Ascending aorta (tissue), 2 donors: ENCODE data around the gene ARMC7. TPM values are rescaled to one million over a fixed set of nuclear protein-coding genes. Genes with fewer than 3 reads are reported as not detected.

Experiments used
- DNase-seq, 2 donors: peaks; one replicate each; pipeline ENCODE4 v3.0.0-alpha.2; 2019; ENCODE audit warnings: low spot score in 2 of 2
- H3K27ac ChIP-seq, 2 donors: fragments of 200-600 bp; sonication (generic); one replicate each; pipeline ENCODE4 v1.5.1; 2016 to 2017; ENCODE audit warnings: mild to moderate bottlenecking in 1 of 2
- H3K27me3 ChIP-seq: fragments of 200-600 bp; sonication (generic); one replicate; pipeline ENCODE4 v1.5.1; 2017
- H3K36me3 ChIP-seq, 2 donors: fragments of 200-600 bp; sonication (generic); one replicate each; pipeline ENCODE4 v1.5.1; 2016
- H3K4me1 ChIP-seq, 2 donors: fragments of 200-600 bp; sonication (generic); one replicate each; pipeline ENCODE4 v1.5.1; 2016 to 2017; ENCODE audit warnings: mild to moderate bottlenecking in 1 of 2
- H3K4me3 ChIP-seq, 2 donors: fragments of 200-600 bp; sonication (generic); one replicate each; pipeline ENCODE4 v1.5.1; 2016 to 2017; ENCODE audit warnings: mild to moderate bottlenecking in 1 of 2
- H3K9me3 ChIP-seq, 2 donors: fragments of 200-600 bp; sonication (generic); one replicate each; pipeline ENCODE4 v1.5.1; 2016
- intact Hi-C: fragments of 100-400 bp; cut with DNase I; formaldehyde crosslinking; loops from one replicate; pipeline ENCODE4 v1.15.1; 2023
- total RNA-seq: library from RNA; depleted of rRNA; stranded (reverse); fragments of >200 nt; gene quantifications from one replicate; pipeline ENCODE4 v1.1.0, GENCODE V29; 2016
- TF ChIP-seq, protein P1 (sequence below), 3 experiments: fragments of 200-600 bp in 2 of 3; fragments of 450-650 bp in 1 of 3; sonication (generic) in 2 of 3; IDR thresholded peaks; one replicate each; pipeline ENCODE4 v1.5.1; 2016 to 2019; ENCODE audit warnings: antibody characterized with exemption in 3 of 3, mild to moderate bottlenecking in 1 of 3, moderate library complexity in 1 of 3

ARMC7 gene
- total RNA-seq, 1 donor from 2014 or later, result 1.4 TPM

DNA sequence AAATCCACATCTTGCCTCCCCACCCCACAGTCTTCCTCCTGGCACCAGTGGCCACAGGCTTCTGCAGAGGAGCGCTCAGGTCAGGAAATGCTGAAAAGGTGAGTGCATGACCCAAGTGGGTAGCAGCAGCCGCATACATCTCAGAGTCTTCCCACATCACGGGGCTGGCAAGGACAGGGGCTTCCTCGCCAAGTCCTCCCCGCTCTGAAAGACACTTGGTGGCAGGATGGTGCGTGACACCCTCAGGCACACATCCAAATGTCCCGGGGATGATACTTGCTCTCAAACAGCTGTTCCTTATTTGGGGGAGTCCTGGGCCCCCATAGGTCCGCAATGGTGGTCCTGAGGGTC, 30.8 kb upstream of the ARMC7 start:
- peaks cover 9 to 22% of the 10 kb centered on the region in 2 donors for H3K4me1 ChIP-seq
- H3K27ac ChIP-seq, result peak overlapping the region; percentile 88 to 89
- no peak for DNase-seq
- no peaks in the 10 kb centered on the region for H3K27me3 ChIP-seq
- intact Hi-C loops, result no loop called here
- no peaks in the 10 kb centered on the region for H3K36me3 ChIP-seq
- no peak overlapping the region for H3K4me3 ChIP-seq
- no peaks in the 10 kb centered on the region for H3K9me3 ChIP-seq
- TF ChIP-seq, protein P1, sequence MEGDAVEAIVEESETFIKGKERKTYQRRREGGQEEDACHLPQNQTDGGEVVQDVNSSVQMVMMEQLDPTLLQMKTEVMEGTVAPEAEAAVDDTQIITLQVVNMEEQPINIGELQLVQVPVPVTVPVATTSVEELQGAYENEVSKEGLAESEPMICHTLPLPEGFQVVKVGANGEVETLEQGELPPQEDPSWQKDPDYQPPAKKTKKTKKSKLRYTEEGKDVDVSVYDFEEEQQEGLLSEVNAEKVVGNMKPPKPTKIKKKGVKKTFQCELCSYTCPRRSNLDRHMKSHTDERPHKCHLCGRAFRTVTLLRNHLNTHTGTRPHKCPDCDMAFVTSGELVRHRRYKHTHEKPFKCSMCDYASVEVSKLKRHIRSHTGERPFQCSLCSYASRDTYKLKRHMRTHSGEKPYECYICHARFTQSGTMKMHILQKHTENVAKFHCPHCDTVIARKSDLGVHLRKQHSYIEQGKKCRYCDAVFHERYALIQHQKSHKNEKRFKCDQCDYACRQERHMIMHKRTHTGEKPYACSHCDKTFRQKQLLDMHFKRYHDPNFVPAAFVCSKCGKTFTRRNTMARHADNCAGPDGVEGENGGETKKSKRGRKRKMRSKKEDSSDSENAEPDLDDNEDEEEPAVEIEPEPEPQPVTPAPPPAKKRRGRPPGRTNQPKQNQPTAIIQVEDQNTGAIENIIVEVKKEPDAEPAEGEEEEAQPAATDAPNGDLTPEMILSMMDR (IDR thresholded peaks at IDR 0.05), result no peak

DNA sequence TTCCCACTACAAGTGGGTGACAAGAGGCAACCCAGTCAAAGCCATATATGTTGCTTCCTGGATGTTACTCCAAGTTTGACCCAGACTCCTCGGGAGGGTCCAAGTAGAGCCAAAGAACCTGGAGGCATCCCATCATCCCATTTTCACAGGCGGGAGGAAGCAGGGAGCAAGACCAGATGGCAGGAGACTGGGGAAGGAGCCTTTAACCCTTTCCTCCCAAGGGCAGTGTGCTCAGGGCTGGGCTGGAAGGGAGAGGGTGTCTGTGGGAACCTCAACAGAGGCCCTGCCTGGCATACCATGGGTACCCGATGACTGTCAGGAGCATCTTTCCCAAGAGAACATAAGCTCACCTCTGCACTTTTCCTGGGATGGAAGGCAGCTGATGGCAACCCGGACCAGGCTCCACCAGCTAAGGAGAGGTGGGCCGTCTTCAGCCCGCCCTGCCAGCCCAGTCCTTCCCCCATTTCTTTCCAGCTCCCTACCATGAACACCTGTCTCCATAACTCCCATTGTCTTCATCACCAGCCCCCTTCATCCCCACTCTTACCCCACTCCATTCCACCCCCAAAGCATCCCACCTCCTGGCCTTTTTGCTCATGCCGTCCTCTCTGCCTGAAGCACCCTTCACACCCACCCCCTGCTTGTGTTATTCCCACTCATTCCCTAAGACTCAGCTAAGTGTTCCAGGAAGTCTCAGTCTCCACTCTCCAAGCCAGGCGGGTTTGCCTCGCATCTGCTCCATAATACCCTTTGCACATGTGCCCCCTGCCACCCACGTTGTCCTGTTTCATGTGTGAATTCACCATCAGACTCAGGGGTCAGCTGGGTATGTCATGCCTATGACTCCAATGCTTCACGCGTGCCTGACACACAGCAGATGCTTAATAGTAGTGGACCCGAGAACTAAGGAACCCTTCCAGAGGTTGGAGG, 27.9 kb upstream of the ARMC7 start:
- Histone ChIP-seq H3K4me3 (no peak overlapping the region), H3K4me1 (peaks cover 9 to 22% of the 10 kb centered on the region in 2 donors), H3K27ac (no peak overlapping the region), H3K36me3 (no peaks in the 10 kb centered on the region), H3K9me3 (no peaks in the 10 kb centered on the region), H3K27me3 (no peaks in the 10 kb centered on the region)
- TF ChIP-seq, protein P1 (IDR thresholded peaks at IDR 0.05), result no peak
- DNase-seq, result no peak
- intact Hi-C loops, result no loop called here

DNA sequence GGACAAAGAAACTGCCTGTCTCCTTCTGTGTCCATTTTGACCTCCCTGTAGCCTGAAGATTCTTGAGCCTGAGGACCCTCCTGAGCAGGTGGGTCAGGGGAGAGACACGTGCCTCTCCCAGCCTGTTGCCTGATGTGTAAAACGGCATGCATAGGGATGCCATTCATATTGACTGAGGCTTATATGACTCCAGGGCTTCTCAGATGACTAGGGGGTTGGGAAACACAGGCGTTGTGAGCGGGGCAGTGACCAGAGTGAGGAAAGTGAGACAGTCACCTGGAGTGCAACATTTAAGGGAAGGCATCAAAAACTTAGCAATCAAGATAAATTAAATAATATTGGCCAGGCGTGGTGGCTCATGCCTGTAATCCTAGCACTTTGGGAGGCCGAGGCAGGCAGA, 27.1 kb upstream of the ARMC7 start:
- Histone ChIP-seq H3K4me1 (peaks cover 7 to 19% of the 10 kb centered on the region in 2 donors), H3K27ac (no peak overlapping the region), H3K9me3 (no peaks in the 10 kb centered on the region), H3K4me3 (no peak overlapping the region), H3K27me3 (no peaks in the 10 kb centered on the region), H3K36me3 (no peaks in the 10 kb centered on the region)
- TF ChIP-seq, protein P1 (IDR thresholded peaks at IDR 0.05), result no peak
- DNase-seq, result no peak
- intact Hi-C loops, result no loop called here

DNA sequence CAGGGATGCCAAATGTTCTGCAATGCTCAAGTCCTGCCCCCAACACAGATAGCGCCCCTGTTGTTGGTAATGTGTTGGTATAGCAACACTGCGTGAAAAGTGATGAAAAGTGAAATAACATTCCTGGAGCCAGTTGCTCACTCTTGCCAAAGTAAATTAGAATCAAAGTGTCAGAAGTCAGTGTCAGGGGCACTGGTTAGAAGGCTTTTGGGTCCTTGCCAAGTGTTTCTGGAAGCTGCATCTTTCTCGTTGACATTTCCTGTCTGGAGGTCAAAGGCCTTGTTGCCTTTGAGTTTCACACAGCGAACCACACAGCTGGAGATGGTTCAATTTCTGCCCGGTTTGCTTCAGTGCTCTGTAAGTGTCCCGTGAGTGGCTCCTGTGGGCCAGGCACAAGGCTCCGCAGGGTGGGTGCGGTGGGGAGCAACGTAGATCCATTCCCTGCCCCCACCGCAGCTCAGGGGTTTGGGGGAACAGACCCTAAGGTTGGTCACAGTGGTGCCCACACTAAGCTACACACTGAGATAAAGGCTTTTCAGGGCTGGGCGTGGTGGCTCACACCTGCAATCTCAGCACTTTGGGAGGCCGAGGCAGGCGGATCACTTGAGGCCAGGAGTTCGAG, 25.6 kb upstream of the ARMC7 start:
- Histone ChIP-seq H3K9me3 (no peaks in the 10 kb centered on the region), H3K4me1 (peaks cover 3 to 5% of the 10 kb centered on the region in 2 donors), H3K27ac (no peak overlapping the region), H3K4me3 (no peak overlapping the region), H3K36me3 (no peaks in the 10 kb centered on the region), H3K27me3 (no peaks in the 10 kb centered on the region)
- intact Hi-C loops, result no loop called here
- no peak for DNase-seq
- TF ChIP-seq, protein P1 (IDR thresholded peaks at IDR 0.05), result no peak

DNA sequence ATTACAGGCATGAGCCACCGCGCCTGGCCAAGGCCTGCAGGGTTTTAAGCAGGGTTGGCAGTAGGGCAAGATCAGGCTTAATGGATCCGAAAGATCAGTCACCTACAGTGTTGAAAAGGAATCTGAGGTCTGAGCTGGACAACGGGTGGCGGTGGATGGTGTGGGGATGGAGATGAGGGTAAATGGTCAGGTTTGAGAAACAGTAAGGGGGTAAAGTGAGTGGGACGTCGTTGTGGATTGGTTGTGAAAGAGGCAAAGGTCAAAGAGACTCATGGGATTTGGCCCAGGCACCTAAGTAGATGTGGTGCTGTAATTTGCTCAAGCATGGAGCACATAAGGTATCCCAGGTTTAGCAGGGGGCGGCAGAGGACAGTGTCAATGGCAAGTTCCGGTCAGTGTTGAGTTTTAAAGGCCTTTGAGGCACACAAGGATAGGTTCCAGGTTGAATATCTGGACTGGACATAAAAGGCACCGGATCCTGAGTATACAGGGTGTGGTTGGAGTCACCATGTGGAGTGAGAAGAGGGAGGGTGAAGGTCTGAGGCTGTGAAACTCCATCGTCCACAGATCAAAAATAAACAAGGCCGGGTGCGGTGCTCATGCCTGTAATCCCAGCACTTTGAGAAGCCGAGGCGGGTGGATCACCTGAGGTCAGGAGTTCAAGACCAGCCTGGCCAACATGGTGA, 23.1 kb upstream of the ARMC7 start:
- intact Hi-C loops, result no loop called here
- Histone ChIP-seq H3K4me1 (peaks cover 0 to 3% of the 10 kb centered on the region in 2 donors), H3K36me3 (no peaks in the 10 kb centered on the region), H3K4me3 (no peak overlapping the region), H3K27me3 (no peaks in the 10 kb centered on the region), H3K9me3 (no peaks in the 10 kb centered on the region), H3K27ac (no peak overlapping the region)
- TF ChIP-seq, protein P1 (IDR thresholded peaks at IDR 0.05), result no peak
- DNase-seq, result no peak
